GF-D8 (cell line): Measurements from ENCODE around the gene CSNK1G1.
A peak's percentile ranks its signal among the peaks of the same experiment; 100 is the strongest.
"Not testable (repeated sequence)": the region's sequence is repeated elsewhere in the genome, so short reads cannot be mapped to it uniquely, and the experiment has no call there.

Experiments
- DNase-seq: peaks from one replicate; lab custom pipeline; 2025; lab: John Stamatoyannopoulos, UW

CSNK1G1 gene

GRCh38 chr15:64355944-64356709, at the start of gene CSNK1G1:
TSS of gene CSNK1G1 (minus strand) at chr15:64356173. CDS start at chr15:64300499, 55,674 bp downstream.
- DNase-seq: peak; percentile 92

GRCh38 chr15:64400583-64400982, 44.6 kb upstream of the CSNK1G1 start:
- no peak for DNase-seq

DNA sequence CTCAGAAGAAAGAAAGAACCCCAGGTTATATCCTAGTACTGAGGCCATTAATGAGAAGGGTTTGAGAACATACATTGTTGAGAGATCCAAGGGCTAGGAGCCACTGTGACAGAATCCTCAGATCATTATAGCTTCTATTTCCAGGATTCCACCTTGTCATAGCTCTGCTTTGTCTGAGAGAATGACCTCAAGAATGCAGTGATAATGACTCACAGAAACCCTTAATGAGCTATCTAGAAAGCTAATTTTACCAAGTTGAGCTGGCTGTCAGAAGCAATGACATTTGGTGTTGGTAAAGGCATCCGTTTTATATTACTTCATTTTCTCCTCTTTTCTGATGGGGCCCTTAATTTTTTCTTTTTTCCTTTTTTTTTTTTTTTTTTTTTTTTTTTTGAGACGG, 42.6 kb upstream of the CSNK1G1 start:
- DNase-seq: no peak

GRCh38 chr15:64396789-64397188, 40.8 kb upstream of the CSNK1G1 start:
- DNase-seq: no peak

- not testable (repeated sequence) for DNase-seq
These were observed 36.5 kb upstream of the CSNK1G1 start for GRCh38 chr15:64392471-64392870.

GRCh38 chr15:64389036-64389435, 33.1 kb upstream of the CSNK1G1 start:
- no peak for DNase-seq

DNA sequence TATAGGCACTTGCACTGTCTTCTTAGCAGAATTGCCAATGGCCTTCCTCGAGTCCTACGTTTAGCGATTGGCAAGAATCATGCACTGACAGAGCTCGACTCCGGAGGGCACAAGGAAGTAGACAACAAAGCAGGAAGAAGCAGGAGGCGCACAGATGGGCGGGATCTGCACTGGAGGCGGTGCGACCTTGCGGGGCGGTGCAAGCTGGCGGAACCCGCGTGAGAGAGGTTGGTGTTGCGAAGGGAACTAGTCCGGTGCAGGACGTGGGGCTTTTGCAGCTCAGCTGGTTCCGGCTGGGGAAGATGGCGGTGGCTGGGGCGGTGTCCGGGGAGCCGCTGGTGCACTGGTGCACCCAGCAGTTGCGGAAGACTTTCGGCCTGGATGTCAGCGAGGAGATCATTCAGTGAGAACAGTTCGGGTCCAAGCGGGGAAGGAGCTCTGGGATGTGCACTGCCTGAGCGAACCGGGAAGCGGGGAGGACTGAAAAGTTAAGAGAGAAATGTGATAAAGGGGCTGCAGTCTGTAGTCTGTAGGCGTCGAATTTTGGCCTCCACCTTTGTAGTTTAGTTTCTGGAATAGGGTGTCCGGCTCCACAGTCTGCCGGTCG, 31.7 kb upstream of the CSNK1G1 start, which contains the start of gene TRIP4:
Gene TRIP4 (plus strand): TSS at position 275 of the 607 bp plus-strand sequence. CDS start 28 bp downstream, at position 303.
- peak; percentile 93 for DNase-seq

- DNase-seq: no peak
These were observed 30.3 kb upstream of the CSNK1G1 start for GRCh38 chr15:64386291-64386690.

DNA sequence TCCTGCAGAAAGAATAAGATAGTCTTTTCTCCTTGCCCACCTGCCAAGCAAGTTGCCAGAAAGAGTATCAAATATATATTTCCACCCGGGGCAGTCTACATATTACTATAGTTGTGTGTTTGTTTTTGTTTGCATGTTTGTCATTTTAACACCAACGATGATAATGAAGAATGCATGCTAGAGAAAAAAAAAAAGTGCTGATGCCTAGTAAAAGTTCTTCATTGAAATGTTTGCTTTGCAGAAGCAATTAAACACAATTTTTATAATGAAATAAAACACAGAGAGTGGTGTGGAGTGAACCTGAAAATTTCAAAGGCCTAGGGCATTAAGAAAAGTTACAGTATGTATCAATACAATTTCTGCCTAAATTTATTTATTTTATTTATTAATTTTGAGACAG, 27.8 kb upstream of the CSNK1G1 start:
- DNase-seq: no peak

- DNase-seq: peak; percentile 94
These were observed 25.2 kb upstream of the CSNK1G1 start, which contains the start of gene PCLAF for GRCh38 chr15:64381000-64381751. TSS of gene PCLAF (minus strand) at chr15:64381441. CDS start at chr15:64381371, 70 bp downstream.

GRCh38 chr15:64380130-64380870, 24.3 kb upstream of the CSNK1G1 start:
- DNase-seq: not testable (repeated sequence)

DNA sequence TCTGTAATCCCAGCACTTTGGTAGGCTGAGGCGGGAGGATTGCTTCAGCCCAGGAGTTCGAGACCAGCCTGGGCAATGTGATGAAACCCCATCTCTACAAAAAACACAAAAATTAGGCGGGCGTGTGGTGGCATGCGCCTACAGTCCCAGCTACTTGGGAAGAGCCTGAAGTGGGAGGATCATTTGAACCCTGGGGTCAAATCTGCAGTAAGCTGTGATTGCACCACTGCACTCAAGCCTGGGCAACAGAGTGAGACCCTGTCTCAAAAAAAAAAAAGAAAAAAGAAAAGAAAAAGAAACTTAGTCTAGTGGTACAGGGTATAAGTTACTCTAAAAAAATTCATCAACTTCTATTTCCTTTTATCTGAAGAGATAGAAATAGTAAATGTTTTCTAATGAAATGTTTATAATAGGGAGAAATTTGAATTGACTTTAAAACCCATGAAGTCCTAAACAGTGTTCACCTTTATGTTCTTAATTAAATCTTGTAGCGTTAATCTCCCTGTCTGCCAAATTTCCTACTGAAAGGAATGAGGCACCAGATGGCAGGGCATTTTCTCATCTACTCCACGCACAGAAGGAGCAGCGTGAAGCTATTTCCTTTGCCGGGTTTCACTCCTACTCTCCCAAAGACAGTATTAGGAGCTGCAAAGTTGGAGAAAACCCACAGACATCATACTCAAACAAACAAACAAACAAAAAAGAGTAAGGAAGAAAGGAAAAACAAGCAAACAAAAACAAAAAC, 23.4 kb upstream of the CSNK1G1 start:
- no peak for DNase-seq

DNA sequence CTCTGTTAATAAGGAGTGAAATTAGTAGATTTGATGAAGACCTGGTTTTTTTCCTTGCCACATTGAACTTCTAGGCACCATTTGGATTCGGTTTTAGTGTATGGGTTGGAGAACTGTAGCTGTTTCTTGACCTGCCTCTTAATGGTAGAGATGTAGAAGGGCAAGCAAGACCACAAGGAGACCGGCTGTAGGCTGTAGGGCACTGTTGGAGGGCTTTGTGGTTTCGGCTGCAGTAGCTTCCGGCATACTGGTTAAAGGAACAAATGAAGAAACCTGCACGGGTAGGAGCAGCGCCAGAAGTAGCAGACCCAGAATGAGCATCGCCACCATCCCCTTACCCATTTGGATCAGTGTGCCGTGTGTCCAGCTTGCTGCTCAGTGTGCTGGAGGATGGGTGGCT, 17.4 kb upstream of the CSNK1G1 start:
- peak; percentile 76 for DNase-seq

GRCh38 chr15:64371383-64371782, 15.4 kb upstream of the CSNK1G1 start:
- not testable (repeated sequence) for DNase-seq

- DNase-seq: no peak
These were observed 13.2 kb upstream of the CSNK1G1 start for GRCh38 chr15:64369078-64369607.

GRCh38 chr15:64361259-64361658, 5.3 kb upstream of the CSNK1G1 start:
- no peak for DNase-seq

GRCh38 chr15:64356710-64357040, 702 bp upstream of the CSNK1G1 start:
- DNase-seq: no peak

DNA sequence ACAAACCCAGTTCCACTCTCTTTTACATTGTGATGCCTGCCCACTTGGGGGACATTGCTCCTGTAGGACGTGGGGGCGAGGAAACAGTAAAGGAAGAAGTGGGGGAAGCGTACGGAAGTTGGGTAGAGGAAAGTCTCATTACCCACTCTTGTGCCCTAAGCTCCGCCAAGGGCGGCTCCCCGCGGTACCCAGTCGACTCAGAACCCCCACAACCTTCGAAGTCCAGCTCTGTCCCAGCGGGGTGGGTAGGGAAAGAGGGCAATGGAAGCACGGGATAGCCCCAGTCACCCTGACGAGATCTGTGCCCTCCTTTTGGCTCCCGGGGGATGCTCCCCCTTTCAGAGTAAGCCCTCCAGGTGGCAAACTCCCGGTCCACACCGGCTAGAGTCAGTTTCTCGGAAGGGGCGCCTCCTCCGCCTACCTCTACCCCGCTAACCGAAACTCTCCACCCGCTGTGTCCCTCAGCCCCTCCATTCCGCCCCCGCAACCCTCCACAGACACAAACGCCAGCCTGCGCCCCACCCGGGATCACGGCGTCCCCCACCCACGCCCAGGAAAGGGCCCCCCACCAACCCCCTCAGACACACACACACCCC, 527 bp downstream of the CSNK1G1 start:
- DNase-seq: no peak

- no peak for DNase-seq
These were observed 1.2 kb downstream of the CSNK1G1 start for GRCh38 chr15:64354688-64355344.

- DNase-seq: no peak
These were observed 4.7 kb downstream of the CSNK1G1 start for GRCh38 chr15:64351265-64351664.
